ENCODE data around the gene GATAD2A.
"Not testable (repeated sequence)": the region's sequence is repeated elsewhere in the genome, so short reads cannot be mapped to it uniquely, and the experiment has no call there.

The GATAD2A gene

GRCh38 chr19:19465436-19466070 is 60.1 kb downstream of the GATAD2A start:
- DNase-seq (ENCODE audit: low read depth) = no peak

GRCh38 chr19:19466201-19466600 is 60.7 kb downstream of the GATAD2A start:
- DNase-seq (ENCODE audit: low read depth) = no peak

GRCh38 chr19:19468424-19469050 is 63.1 kb downstream of the GATAD2A start:
- DNase-seq (ENCODE audit: low read depth) = no peak

- no peak for DNase-seq (ENCODE audit: low read depth)
Measured at GRCh38 chr19:19470579-19470978, 65.1 kb downstream of the GATAD2A start.

- DNase-seq (ENCODE audit: low read depth) = no peak
Measured at GRCh38 chr19:19471682-19472081, 66.2 kb downstream of the GATAD2A start.

GRCh38 chr19:19472106-19472505 is 66.6 kb downstream of the GATAD2A start:
- not testable (repeated sequence) for DNase-seq (ENCODE audit: low read depth)

- DNase-seq (ENCODE audit: low read depth) = no peak
Measured at GRCh38 chr19:19475015-19475765, 69.7 kb downstream of the GATAD2A start.

- no peak for DNase-seq (ENCODE audit: low read depth)
Measured at GRCh38 chr19:19475849-19476828, 70.7 kb downstream of the GATAD2A start.

GRCh38 chr19:19477705-19478383 is 72.4 kb downstream of the GATAD2A start:
- no peak for DNase-seq (ENCODE audit: low read depth)

GRCh38 chr19:19480688-19481087 is 75.2 kb downstream of the GATAD2A start:
- DNase-seq (ENCODE audit: low read depth) = no peak

- no peak for DNase-seq (ENCODE audit: low read depth)
Measured at GRCh38 chr19:19482809-19483596, 77.5 kb downstream of the GATAD2A start.

- no peak for DNase-seq (ENCODE audit: low read depth)
Measured at GRCh38 chr19:19485161-19485997, 79.9 kb downstream of the GATAD2A start.

GRCh38 chr19:19485998-19486290 is 80.5 kb downstream of the GATAD2A start:
- no peak for DNase-seq (ENCODE audit: low read depth)

GRCh38 chr19:19486343-19487076 is 81.0 kb downstream of the GATAD2A start:
- DNase-seq (ENCODE audit: low read depth) = no peak

- no peak for DNase-seq (ENCODE audit: low read depth)
Measured at GRCh38 chr19:19487077-19487949, 81.8 kb downstream of the GATAD2A start.

- DNase-seq (ENCODE audit: low read depth) = no peak
Measured at GRCh38 chr19:19487950-19488874, 82.7 kb downstream of the GATAD2A start.

Data from activated gamma-delta T cell treated with anti-CD3 and anti-CD28 coated beads, Interleukin-2, amount 50 U/mL, for 16 hours (primary cell).